Osteocyte (in vitro differentiated cells): ENCODE measurements around the gene CENPO. TPM values are rescaled to one million over a fixed set of nuclear protein-coding genes. Genes with fewer than 3 reads are reported as not detected.
"Not testable (repeated sequence)": the region's sequence is repeated elsewhere in the genome, so short reads cannot be mapped to it uniquely, and the experiment has no call there.

ENCODE experiments used
- DNase-seq: peaks from one replicate; pipeline ENCODE4 v3.0.0; 2021; ENCODE audit warnings: mixed read lengths; ENCODE audit not compliant: unreplicated experiment; ENCODE audit errors: extremely low spot score
- H3K27ac Mint-ChIP-seq: one replicate; pipeline ENCODE4 v1.8.0; 2021; ENCODE audit warnings: mild to moderate bottlenecking, mixed read lengths; ENCODE audit not compliant: unreplicated experiment
- H3K27me3 Mint-ChIP-seq: one replicate; pipeline ENCODE4 v1.8.0; 2021; ENCODE audit warnings: mixed read lengths; ENCODE audit not compliant: unreplicated experiment
- H3K36me3 Mint-ChIP-seq: one replicate; pipeline ENCODE4 v1.8.0; 2021; ENCODE audit warnings: mixed read lengths; ENCODE audit not compliant: unreplicated experiment
- H3K4me1 Mint-ChIP-seq: one replicate; pipeline ENCODE4 v1.8.0; 2021; ENCODE audit warnings: mixed read lengths; ENCODE audit not compliant: unreplicated experiment
- H3K4me3 Mint-ChIP-seq: one replicate; pipeline ENCODE4 v1.8.0; 2021; ENCODE audit warnings: mild to moderate bottlenecking, moderate library complexity, mixed read lengths; ENCODE audit not compliant: unreplicated experiment
- H3K9me3 Mint-ChIP-seq: one replicate; pipeline ENCODE4 v1.8.0; 2021; ENCODE audit warnings: mixed read lengths; ENCODE audit not compliant: unreplicated experiment
- CTCF ChIP-seq: fragments of 200-600 bp; sonication (generic); IDR thresholded peaks from 2 replicates; pipeline ENCODE4 v1.5.0; 2021; ENCODE audit warnings: antibody characterized with exemption, mild to moderate bottlenecking, moderate library complexity
- total RNA-seq: library from RNA; stranded (reverse); gene quantifications from 2 replicates; pipeline ENCODE4 v1.2.1, GENCODE V29; 2021

The CENPO gene
- total RNA-seq, 1 donor from 2014 or later = 12.8 TPM

- TF ChIP-seq CTCF = no peak
- DNase-seq = no peak
- peaks cover 18% of the 10 kb centered on the region for H3K36me3 Mint-ChIP-seq
- H3K9me3 Mint-ChIP-seq = no peaks in the 10 kb centered on the region
- H3K4me1 Mint-ChIP-seq = peaks cover 19% of the 10 kb centered on the region
- H3K27ac Mint-ChIP-seq = no peak overlapping the region
- H3K4me3 Mint-ChIP-seq = no peak overlapping the region
- H3K27me3 Mint-ChIP-seq = no peaks in the 10 kb centered on the region
Measured at GRCh38 chr2:24797644-24798043, 4.4 kb downstream of the CENPO start.

GRCh38 chr2:24800487-24800886 is 7.3 kb downstream of the CENPO start:
- not testable (repeated sequence) for H3K4me1 Mint-ChIP-seq, H3K9me3 Mint-ChIP-seq, H3K27ac Mint-ChIP-seq, H3K27me3 Mint-ChIP-seq, DNase-seq, H3K4me3 Mint-ChIP-seq
- peaks cover 33% of the 10 kb centered on the region for H3K36me3 Mint-ChIP-seq

GRCh38 chr2:24805811-24806660 is 12.8 kb downstream of the CENPO start:
- not testable (repeated sequence) for H3K9me3 Mint-ChIP-seq, H3K27me3 Mint-ChIP-seq, H3K27ac Mint-ChIP-seq, H3K4me3 Mint-ChIP-seq
- H3K4me1 Mint-ChIP-seq = peaks cover 18% of the 10 kb centered on the region
- DNase-seq = peak; percentile 80
- H3K36me3 Mint-ChIP-seq = peaks cover 33% of the 10 kb centered on the region

GRCh38 chr2:24806661-24807036 is 13.4 kb downstream of the CENPO start:
- no peaks in the 10 kb centered on the region for H3K27me3 Mint-ChIP-seq
- H3K27ac Mint-ChIP-seq = peak overlapping the region; percentile 15
- no peak overlapping the region for H3K4me3 Mint-ChIP-seq
- peaks cover 4% of the 10 kb centered on the region for H3K9me3 Mint-ChIP-seq
- DNase-seq = no peak
- peaks cover 18% of the 10 kb centered on the region for H3K4me1 Mint-ChIP-seq
- peaks cover 31% of the 10 kb centered on the region for H3K36me3 Mint-ChIP-seq
- no peak for TF ChIP-seq CTCF

GRCh38 chr2:24809316-24810007 is 16.2 kb downstream of the CENPO start:
- Mint-ChIP-seq H3K4me3 (peak overlapping the region; percentile 35), H3K36me3 (peaks cover 20% of the 10 kb centered on the region), H3K27ac (peak overlapping the region; percentile 74), H3K9me3 (no peaks in the 10 kb centered on the region), H3K4me1 (peaks cover 20% of the 10 kb centered on the region), H3K27me3 (no peaks in the 10 kb centered on the region)
- no peak for TF ChIP-seq CTCF
- DNase-seq = no peak

- TF ChIP-seq CTCF = no peak
- Mint-ChIP-seq H3K27ac (no peak overlapping the region), H3K36me3 (peaks cover 9% of the 10 kb centered on the region)
Measured at GRCh38 chr2:24813691-24814137, 20.5 kb downstream of the CENPO start.

More at GRCh38 chr2:24813691-24814137, 20.5 kb downstream of the CENPO start:
- no peak for DNase-seq
- Mint-ChIP-seq H3K4me3 (no peak overlapping the region), H3K27me3 (no peaks in the 10 kb centered on the region), H3K4me1 (peaks cover 24% of the 10 kb centered on the region), H3K9me3 (no peaks in the 10 kb centered on the region)
